GM21619 (cell line): Measurements from ENCODE around the gene PTPRS.

Source experiments
- ATAC-seq: cut with Tn5 transposase; IDR thresholded peaks from one replicate; pipeline ENCODE4 v1.9.1; 2021; ENCODE audit not compliant: unreplicated experiment

Gene PTPRS

DNA sequence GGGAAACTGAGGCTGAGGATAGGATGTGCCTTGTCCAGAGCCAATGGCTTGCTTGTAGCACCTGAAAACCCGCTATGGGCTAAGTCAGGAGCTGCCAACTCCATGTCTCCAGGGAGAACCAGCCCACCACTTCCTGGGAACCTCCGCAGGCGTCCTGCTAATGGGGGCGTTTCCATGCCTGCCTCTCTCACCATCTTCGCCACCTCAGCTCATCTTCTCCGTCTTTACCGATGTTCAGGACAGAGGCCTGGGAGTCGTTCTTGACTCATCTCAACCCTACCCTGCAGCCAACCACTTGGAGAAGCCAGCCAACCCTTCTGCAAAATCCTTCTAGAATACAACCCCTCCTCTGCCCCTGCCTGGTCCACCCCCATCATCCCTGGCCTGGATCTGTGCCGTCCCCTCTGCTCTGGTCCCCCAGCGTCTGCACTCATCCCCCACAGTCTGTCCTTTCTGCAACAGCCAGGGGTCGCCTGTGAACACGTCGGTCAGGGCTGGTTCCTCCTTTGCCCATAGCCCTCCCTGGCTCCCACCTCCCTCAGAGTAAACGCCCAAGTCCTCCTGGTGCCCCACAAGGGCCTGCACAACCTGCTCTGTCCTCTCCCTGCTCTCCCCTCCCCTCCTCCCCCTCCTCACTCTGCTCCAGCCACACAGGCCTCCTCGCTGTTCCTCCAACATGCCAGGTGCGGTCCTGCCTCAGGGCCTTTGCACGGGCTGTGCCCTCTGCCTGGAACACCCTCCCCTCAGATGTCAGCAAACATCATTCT lies 31.0 kb downstream of the PTPRS start:
- no peak for ATAC-seq

DNA sequence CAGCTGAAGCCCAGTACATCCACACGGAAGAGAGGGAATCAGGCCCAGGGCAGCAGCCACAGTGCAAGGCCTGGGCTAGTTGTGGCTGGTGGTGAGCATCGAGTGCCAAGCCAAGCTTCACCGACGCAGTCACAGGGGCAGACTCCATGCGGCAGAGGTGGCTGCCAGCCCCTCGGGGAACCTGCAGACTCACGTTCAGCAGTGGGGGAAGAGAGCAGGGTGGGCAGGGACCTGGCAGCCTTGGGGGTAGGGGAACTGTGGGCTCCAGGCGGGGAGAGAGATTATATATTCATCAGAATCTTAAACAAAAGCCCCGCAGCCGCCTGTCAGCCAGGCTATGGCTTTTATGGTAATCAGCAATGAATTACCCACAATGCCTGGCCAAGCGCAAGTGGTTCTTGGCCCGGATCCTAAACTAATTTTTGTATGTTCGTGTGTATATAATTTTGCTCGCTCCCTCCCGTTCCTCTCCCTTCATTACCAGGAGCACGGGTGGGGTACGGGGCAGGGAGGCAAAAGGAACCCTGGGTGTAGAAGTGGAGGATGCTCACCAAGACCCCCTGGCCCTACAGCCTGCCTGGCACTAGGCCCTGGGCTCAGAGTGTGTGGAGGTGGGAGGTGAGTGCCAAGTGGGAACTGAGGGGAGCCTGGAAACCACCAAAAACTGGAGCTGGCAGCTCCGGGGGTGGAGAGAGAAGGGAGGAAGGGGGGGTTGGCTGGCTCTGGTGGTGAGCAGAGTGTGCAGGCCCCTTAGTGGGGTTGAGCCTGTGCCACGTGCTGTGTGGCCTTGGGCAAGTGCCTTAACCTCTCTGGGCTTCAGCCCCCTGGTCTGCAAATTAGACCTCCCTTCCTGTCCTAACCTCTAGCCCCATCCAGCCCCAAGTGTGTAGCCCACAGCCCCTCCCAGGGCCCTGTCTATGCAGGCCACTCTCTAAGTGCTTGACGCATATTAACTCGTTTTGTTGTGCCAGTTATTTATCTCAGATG lies 31.9 kb downstream of the PTPRS start:
- ATAC-seq: no peak

DNA sequence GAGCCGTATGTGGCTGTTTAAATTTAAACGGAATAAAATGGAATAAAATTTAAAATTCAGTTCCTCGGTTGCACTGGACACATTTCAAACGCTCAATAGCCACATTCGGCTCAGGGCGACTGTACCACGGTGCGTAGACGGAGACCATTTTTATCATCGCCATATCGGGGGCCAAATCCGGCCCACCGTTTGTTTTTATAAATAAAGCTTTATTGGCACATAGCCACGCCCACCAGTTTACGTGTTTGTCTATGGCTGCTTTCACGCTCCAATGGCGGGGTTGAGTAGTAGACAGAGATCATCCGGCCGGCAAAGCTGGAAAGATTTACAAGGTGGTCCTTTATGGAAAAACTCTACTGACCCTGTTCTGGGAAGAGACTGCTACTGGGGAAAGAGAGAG lies 33.0 kb downstream of the PTPRS start:
- ATAC-seq: no peak

DNA sequence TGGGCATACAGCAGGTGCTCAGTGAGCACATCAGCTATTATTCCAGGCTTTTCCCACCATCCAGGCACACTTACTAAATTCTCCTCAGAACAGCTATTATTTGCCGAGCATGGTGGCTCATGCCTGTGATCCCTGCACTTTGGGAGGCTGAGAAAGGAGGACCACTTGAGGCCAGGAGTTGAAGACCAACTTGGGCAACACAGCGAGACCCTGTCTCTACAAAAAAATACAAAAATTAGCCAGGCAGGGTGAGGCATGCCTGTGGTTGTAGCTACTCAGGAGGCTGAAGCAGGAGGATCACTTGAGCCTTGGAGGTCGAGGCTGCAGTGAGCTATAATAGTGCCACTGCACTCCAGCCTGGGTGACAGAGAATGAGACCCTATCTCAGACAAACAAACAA lies 35.4 kb downstream of the PTPRS start:
- ATAC-seq: no peak

DNA sequence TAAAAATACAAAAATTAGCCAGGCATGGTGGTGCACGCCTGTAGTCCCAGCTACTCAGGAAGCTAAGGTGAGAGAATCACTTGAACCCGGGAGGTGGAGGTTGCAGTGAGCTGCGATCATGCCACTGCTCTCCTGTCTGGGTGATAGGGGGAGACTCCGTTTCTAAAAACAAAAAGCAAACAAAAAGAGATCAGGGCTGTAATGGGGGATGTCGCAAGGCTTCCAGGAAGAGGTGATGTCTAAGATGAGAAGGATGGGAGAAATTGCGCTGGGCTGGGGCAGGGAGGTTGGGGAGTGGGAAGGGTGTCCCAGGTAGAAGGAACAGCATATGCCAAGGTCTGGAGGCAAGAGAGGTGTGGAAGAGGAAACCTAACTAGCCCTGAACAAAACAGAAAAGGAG lies 36.1 kb downstream of the PTPRS start:
- no peak for ATAC-seq

DNA sequence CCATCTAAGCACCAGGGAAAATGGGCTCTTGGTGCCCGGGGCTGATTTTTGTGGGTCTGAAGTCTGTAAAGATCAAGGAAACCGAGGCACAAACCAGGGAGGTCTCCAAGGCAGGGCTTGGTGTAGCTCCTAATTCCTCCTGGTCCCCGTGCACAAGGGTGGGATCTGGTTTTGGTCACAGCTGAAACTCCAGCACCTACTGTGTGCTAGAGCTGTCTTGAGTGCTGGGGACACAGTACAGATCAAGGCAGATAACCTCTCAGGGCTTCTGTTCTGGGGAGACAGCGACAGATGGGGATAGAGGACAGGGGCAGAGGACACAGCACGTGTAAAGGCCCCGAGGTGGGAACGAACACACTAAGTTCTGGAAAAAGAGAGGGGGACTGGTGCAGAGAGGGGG lies 37.4 kb downstream of the PTPRS start:
- ATAC-seq: no peak

DNA sequence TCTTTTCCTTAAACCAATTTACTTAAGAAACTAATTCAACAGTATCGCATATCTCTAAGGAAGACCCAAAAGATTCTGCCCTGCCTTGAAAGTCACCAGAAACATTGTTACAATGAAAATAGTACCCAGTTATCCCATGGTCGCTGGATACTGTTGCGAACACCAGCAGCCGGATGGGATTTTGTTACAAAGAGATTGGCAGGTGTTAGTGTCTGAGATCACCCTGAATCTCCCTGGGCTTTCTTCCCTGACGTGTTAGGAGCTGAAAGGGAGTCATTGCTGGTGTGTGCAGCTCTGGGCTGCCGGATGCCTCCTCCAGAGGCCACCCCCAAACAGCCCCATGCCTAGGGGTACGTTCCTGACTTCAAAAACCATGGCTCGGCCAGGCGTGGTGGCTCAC lies 38.2 kb downstream of the PTPRS start:
- no peak for ATAC-seq

DNA sequence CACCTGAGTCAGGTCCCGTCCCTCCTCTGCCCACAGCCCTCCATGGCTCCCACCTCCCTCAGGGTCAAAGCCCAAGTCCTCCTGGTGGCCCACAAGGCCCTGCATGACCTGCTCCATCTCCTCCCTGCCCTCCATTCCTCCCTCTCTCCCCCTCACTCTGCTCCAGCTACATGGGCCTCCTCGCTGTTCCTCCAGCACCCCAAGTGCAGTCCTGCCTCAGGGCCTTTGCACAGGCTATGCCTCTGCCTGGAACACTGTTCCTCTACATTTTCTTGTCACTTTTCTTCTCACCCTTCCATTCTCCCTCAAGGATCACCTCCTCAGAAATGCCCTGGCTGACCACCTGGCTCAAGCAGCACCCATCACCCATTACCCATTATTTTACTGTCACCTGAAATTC lies 41.5 kb downstream of the PTPRS start:
- ATAC-seq: no peak

DNA sequence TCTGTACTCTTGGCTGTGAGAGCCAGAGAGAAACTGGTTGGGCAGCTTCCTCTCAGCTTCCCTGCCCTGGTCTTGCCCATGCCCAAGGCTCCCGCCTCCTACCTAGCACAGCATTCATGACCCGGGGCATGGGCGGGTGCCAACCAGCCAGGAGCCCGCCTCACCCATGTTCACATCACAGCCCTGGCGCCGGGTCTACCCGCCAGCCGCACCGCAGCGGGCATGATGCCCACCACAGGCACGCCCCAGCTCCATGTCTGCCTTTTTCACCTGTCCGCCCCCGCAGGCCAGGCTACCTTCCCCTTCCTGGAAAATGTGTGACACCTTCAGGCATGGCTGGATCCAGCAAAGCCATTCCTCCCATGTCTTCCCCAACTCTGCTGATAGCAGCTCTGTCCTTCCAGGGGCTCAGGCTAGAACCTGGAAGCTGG lies 42.1 kb downstream of the PTPRS start:
- ATAC-seq: no peak

DNA sequence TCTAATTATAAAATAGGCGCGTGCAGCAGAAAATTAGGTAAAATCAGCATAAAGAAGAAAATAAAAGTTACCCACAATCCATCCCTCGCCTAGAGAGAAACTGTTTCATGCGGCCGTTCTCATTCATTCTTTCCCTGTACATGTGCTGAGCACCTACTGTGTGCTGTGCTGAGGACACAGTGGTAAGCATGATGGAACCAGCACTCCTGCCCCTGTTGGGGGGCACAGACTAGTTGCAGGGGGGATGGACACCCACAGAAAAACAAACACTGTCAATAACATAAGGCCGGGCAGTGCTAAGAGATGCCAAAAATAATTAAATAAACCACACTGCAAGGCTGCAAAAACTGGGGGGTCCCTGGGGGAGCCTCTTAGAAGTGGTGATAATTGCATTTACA lies 43.3 kb downstream of the PTPRS start:
- no peak for ATAC-seq

DNA sequence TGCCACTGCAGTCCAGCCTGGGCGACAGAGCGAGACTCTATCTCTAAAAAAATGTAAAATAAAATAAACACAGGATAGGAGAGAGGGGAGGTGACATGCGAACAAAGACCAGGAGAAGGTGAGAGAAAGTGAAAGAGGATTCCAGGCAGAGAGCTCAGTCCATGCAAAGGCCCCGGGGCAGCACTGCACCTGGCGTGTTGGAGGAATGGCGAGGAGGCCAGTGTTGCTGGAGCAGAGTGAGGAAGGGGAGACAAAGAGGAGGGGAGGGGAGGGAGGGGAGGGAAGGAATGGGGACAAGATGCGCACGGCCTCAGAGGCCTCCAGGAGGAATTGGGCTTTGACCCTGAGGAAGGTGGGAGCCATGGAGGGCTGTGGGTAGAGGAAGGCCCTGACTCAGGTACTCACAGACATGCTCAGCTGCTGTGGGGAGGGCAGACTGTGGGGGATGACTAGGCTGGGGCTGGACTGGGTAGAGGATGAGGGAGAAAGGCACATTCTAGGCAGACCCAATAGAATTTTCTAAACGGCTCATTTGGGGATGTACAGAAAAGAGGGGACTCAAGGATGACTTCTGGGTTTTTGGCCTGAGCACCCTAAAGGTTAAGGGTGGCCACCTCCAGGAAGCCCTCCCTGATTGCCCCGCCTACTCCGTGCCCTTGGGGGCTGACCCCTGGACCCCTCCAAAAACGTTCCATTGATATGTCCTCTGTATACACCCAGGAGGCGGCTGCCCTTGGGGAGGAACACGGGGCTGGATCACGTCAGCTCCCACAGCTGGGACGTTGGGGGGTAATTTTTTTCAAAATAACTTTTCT lies 43.9 kb downstream of the PTPRS start:
- ATAC-seq: no peak

DNA sequence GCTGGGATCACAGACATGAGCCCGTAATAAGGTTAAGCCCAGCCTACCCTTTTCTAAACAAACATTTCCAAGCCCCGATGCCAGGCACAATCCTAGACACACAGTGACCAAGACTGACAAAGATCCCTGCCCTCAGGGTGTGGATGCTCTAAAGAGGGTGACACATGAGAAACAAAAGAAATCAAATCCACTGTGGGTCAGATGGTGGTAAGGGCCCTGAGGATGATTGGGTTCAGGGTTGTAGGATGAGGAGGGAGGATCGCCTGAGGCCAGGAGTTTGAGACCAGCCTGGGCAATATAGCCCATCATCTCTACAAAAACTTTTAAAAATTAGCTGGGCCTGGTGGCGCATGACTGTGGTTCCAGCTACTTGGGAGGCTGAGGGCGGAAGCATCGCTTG lies 44.6 kb downstream of the PTPRS start:
- no peak for ATAC-seq

DNA sequence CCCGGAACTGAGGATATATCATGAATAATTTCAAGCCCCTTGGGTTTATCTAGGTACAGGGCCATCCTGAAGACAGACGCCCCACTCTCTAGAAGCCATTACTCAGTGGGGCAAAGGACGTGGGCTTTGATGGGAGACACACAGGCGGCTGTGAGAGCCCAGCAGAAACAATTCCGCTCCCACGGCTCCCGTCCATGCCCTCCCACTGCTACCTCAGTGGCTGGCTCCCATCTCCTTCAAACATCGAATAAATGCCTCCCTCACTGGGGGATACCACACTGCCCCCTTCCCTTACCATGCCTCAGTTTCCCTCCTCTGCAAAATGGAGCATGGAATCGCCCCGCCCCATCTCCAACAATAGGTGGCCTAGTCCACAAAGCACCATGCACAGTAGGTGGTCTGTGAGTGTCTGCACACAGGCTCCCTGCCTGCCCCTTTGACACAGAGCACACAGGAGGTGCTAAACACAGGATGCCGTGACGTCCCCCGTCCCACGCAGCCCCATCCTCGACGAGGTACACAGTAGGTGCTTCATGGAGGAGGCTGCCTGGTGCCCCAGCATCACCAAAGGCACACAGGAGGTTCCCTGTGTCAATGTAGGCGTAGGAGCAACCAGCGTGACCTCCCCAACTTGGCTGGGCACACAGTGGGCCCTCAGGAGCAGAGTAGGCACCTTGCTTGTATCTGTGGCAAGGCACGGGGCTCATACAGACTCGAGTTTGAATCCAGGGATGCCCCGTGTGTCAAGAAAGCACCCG lies 46.0 kb downstream of the PTPRS start:
- no peak for ATAC-seq

DNA sequence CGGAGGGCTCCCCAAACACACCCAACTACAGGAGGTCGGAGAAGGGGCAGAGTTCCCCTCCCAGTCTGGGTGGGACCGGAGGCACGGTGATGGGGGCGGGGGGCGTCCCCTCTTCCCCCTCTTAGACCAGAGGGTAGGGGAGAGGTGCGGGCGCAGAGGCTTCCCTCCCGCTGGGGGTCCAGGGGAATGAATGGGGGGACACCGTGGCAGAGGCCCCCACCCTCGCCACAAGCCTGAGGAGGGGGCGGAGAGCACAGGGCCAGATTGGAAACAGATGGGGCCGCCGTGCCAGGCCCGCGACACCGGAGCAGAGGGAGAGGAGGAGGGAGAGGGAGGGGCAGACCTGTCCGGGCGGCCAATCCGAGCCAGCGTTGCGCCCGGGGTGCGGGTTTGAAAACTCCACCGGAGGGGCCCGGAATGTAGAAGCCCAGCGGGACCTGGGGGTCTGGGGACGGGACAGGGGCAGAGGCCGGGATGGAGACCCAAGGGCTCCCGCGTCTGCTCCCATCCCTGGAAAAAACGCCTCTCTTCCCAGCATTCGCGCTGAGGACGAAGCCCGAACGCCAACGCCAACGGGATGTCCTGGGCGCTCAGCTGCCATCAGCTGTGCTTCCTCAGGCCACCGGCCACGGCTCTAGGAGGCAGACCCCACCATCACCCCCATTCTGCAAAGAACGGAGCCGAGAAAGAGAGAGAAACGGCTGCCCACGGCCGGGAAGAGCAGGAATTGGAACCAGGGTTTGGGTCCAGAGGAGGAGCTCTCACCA lies 46.8 kb downstream of the PTPRS start:
- ATAC-seq: no peak

DNA sequence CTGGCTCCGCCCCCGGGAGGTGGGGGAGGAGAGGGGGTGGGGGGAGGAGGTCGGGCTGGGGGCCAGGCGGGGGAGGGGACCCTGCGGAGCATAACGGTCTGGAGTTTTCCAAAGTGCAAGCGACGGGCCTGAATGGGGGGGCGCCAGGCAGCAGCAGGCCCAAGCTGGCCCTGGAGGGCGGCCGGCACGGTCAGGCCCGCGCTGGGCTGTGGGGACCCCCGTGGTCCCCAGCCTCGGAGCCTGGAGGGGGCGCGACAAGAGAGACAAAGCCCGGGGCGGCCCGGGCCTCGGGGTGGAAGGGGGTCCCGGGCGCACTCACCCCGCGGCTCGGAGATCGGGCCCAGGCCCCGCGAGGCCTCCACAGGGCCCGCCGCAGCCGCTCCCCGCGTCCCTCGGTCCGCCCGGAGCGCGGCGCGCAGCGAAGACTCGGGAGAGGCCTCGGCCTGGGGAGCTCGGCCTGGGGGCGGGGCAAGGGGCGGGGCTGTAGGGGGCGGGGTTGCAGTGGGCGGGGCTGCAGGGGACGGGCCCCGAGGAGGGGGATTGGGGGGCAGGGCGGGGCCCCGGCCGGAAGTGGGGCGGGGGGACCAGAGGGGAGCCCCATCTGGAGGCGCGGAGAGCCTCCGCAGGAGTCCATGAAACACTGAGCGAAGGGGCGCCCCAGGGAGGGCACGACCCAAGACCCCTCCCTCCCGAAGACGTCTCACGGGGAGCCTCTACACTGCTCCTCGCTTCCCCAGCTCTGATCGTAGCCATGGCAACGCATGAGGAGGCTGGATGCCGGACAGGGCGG lies 47.6 kb downstream of the PTPRS start:
- no peak for ATAC-seq

DNA sequence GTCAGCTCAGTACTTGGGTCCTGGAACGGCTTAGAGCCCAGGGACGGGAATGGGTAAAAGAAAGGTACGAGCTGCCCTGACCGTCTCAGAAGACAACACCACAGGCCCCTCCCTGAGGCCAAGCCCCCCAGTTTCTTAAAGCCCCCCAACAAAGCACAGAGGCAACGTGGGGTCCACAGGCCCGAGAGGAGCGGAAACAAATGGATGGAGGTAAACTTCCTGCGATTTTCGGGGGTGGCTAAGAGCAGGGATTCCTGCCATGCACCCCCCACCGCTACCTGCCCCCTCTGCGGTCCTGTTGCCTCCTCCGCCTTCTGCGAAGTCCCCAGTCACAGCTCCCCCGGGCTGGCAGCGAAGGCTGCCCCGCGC lies 48.2 kb downstream of the PTPRS start:
- no peak for ATAC-seq

DNA sequence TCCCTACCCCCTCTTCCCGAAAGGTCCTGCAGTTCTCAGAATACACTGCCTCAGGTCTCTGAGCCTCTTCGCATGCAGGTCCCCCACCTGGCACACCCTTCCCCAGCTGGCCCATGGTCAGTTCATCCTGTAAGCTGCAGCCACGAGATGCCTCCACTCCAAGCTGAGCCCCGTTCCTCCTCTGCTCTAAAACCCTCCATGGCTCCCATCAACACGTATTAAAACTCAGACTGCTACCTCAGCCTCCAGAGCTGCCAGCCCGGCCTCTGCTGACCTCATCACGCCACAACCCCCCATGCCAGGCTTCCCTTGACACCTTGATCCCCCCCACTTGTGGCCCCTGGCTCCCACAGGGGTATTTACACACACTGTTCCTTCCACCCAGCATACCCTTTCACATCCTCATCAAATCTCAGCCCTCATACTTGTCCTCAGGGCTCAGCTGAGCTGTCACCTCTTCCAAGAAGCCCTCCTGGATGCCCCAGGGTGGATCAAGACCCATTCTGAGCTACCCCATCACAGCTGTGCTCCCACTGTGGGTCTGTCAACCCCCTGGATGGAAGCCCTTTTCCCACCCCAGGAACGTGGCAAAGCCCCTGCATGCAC lies 48.9 kb downstream of the PTPRS start:
- no peak for ATAC-seq
